ENCODE measurements around the gene NRXN3. TPM values are rescaled to one million over a fixed set of nuclear protein-coding genes. Genes with fewer than 3 reads are reported as not detected.

NRXN3 gene
- total and polyA plus RNA-seq, 2 of the 13 experiments (the other 11 are each of a cell fraction or from before 2014, with no cell fraction given), result 0.03 TPM; not detected in 1

- no peak for FAIRE-seq
- 5% methylated on average over 1 of the region's 1 CpG for WGBS (ENCODE audit: low lambda C conversion rate)
- TF ChIP-seq NONO (IDR thresholded peaks at IDR 0.05) (no peak), NONO (CRISPR knock-in tag; conservative IDR thresholded peaks at IDR 0.05) (no peak), MNT (IDR thresholded peaks at IDR 0.05) (no peak), ARID2 (CRISPR knock-in tag; IDR thresholded peaks at IDR 0.05; ENCODE audit: borderline replicate concordance) (no peak), IRF9 (CRISPR knock-in tag; IDR thresholded peaks at IDR 0.05; ENCODE audit: borderline replicate concordance) (no peak), ZNF768 (CRISPR knock-in tag; IDR thresholded peaks at IDR 0.05) (no peak), NCOA2 (CRISPR knock-in tag; IDR thresholded peaks at IDR 0.05) (no peak), AKNA (CRISPR knock-in tag; IDR thresholded peaks at IDR 0.05; ENCODE audit: borderline replicate concordance) (no peak)
- TF ChIP-seq, protein P1, sequence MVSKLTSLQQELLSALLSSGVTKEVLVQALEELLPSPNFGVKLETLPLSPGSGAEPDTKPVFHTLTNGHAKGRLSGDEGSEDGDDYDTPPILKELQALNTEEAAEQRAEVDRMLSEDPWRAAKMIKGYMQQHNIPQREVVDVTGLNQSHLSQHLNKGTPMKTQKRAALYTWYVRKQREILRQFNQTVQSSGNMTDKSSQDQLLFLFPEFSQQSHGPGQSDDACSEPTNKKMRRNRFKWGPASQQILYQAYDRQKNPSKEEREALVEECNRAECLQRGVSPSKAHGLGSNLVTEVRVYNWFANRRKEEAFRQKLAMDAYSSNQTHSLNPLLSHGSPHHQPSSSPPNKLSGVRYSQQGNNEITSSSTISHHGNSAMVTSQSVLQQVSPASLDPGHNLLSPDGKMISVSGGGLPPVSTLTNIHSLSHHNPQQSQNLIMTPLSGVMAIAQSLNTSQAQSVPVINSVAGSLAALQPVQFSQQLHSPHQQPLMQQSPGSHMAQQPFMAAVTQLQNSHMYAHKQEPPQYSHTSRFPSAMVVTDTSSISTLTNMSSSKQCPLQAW (CRISPR knock-in tag; IDR thresholded peaks at IDR 0.05), result no peak
- TF ChIP-seq, protein P2, sequence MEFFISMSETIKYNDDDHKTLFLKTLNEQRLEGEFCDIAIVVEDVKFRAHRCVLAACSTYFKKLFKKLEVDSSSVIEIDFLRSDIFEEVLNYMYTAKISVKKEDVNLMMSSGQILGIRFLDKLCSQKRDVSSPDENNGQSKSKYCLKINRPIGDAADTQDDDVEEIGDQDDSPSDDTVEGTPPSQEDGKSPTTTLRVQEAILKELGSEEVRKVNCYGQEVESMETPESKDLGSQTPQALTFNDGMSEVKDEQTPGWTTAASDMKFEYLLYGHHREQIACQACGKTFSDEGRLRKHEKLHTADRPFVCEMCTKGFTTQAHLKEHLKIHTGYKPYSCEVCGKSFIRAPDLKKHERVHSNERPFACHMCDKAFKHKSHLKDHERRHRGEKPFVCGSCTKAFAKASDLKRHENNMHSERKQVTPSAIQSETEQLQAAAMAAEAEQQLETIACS (CRISPR knock-in tag; IDR thresholded peaks at IDR 0.05), result no peak
- TF ChIP-seq, protein P3, sequence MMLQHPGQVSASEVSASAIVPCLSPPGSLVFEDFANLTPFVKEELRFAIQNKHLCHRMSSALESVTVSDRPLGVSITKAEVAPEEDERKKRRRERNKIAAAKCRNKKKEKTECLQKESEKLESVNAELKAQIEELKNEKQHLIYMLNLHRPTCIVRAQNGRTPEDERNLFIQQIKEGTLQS (CRISPR knock-in tag; IDR thresholded peaks at IDR 0.05), result no peak
- TF ChIP-seq, protein P4, sequence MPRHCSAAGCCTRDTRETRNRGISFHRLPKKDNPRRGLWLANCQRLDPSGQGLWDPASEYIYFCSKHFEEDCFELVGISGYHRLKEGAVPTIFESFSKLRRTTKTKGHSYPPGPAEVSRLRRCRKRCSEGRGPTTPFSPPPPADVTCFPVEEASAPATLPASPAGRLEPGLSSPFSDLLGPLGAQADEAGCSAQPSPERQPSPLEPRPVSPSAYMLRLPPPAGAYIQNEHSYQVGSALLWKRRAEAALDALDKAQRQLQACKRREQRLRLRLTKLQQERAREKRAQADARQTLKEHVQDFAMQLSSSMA (CRISPR knock-in tag; IDR thresholded peaks at IDR 0.05), result no peak
Observed at GRCh38 chr14:79491161-79491560, 1321.0 kb downstream of the NRXN3 start.

More at GRCh38 chr14:79491161-79491560, 1321.0 kb downstream of the NRXN3 start:
- ATAC-seq, result no peak
- ChIA-PET POLR2A (no interaction called here), CTCF (ENCODE audit: low intra/inter-chr PET ratio, low total read pairs) (no interaction called here)
- intact Hi-C loops (cut with micrococcal nuclease; ENCODE audit: unreplicated experiment), result no loop called here
- Histone ChIP-seq H3K9ac (ENCODE audit: insufficient read depth, low read depth, low read length) (no peak overlapping the region), H3K4me2 (ENCODE audit: low read depth, low read length) (no peak overlapping the region), H3K36me3 (replicated peaks in 1 of 2; ENCODE audit: control insufficient read depth in 1 of 2, insufficient read depth in 2 of 2, low read length in 2 of 2) (no peaks in the 10 kb centered on the region), H3K27ac (ENCODE audit: extremely low read length, insufficient read depth, low read length) (no peak overlapping the region), H3K4me1 (ENCODE audit: insufficient read depth, low read length) (no peaks in the 10 kb centered on the region), H3K27me3 (ENCODE audit: control insufficient read depth in 1 of 2, insufficient read depth in 2 of 2, low read length in 2 of 2) (no peaks in the 10 kb centered on the region), H4K20me1 (ENCODE audit: insufficient read depth, low read length) (no peaks in the 10 kb centered on the region), H3K79me2 (ENCODE audit: insufficient read depth, low read length) (no peaks in the 10 kb centered on the region), H3K9me3 (ENCODE audit: low read length) (peaks cover 88% of the 10 kb centered on the region), H3K4me3 (replicated peaks in 1 of 3; ENCODE audit: insufficient read depth in 1 of 3, low read depth in 2 of 3, low read length in 3 of 3) (no peak overlapping the region), H2AFZ (ENCODE audit: low read length) (no peak overlapping the region)
- no TSS peak for BruUV-seq (replicated peaks)
- DNase-seq (ENCODE audit: low spot score), result no peak
- in situ Hi-C loops (cut with HindIII; ENCODE audit: extremely low pct_ligation_motif_present, low pct_unique_long_range_greater_than_20kb), result no loop called here

Data from HepG2 (cell line).